NCI-H187 treated with DMSO at 0.1 percent for 48 hours (cell line): Measurements from ENCODE around the gene PRDM13.
"Not testable (repeated sequence)": the region's sequence is repeated elsewhere in the genome, so short reads cannot be mapped to it uniquely, and the experiment has no call there.

Experiments
- DNase-seq: peaks from one replicate; lab custom pipeline; 2025; lab: John Stamatoyannopoulos, UW

PRDM13 gene

GRCh38 chr6:99629293-99629692 lies 22.7 kb downstream of the PRDM13 start:
- DNase-seq = no peak

- DNase-seq = no peak
Measured at GRCh38 chr6:99637629-99638028, 31.0 kb downstream of the PRDM13 start.

- DNase-seq = not testable (repeated sequence)
Measured at GRCh38 chr6:99638358-99638757, 31.7 kb downstream of the PRDM13 start.

GRCh38 chr6:99641270-99641669 lies 34.6 kb downstream of the PRDM13 start:
- DNase-seq = no peak

GRCh38 chr6:99645986-99646385 lies 39.4 kb downstream of the PRDM13 start:
- DNase-seq = no peak

GRCh38 chr6:99650091-99650571 lies 43.5 kb downstream of the PRDM13 start:
- DNase-seq = not testable (repeated sequence)

GRCh38 chr6:99660206-99660605 lies 53.6 kb downstream of the PRDM13 start:
- no peak for DNase-seq

- DNase-seq = no peak
Measured at GRCh38 chr6:99661870-99662269, 55.2 kb downstream of the PRDM13 start.

GRCh38 chr6:99662616-99663015 lies 56.0 kb downstream of the PRDM13 start:
- DNase-seq = no peak
